Measurements from ENCODE around the gene THTPA.

The THTPA gene

GRCh38 chr14:23568021-23568599, 12.0 kb downstream of the THTPA start:
- peak overlapping the region; percentile 79 for H3K4me3 ChIP-seq (ENCODE audit: low read depth, low read length)
- H3K9me3 ChIP-seq (ENCODE audit: control insufficient read depth, low read length): no peaks in the 10 kb centered on the region
- H3K9ac ChIP-seq: no peak overlapping the region
- peak overlapping the region; percentile 92 for H2AFZ ChIP-seq
- H3K27ac ChIP-seq: peak overlapping the region; percentile 89
- no peaks in the 10 kb centered on the region for H3K27me3 ChIP-seq (ENCODE audit: control insufficient read depth, insufficient read depth, low read length)
- peaks cover 24% of the 10 kb centered on the region for H3K4me1 ChIP-seq
- peak overlapping the region; percentile 80 for H3K4me2 ChIP-seq (ENCODE audit: low read length)
- no peaks in the 10 kb centered on the region for H3K79me2 ChIP-seq
- no peaks in the 10 kb centered on the region for H3K36me3 ChIP-seq (ENCODE audit: control insufficient read depth, insufficient read depth, low read length)
- TF ChIP-seq CTCF (IDR thresholded peaks at IDR 0.05): no peak

- H3K36me3 ChIP-seq (ENCODE audit: control insufficient read depth, insufficient read depth, low read length): no peaks in the 10 kb centered on the region
- no peak overlapping the region for H3K9ac ChIP-seq
- peak overlapping the region; percentile 92 for H2AFZ ChIP-seq
- peaks cover 24% of the 10 kb centered on the region for H3K4me1 ChIP-seq
- no peaks in the 10 kb centered on the region for H3K9me3 ChIP-seq (ENCODE audit: control insufficient read depth, low read length)
- peak overlapping the region; percentile 89 for H3K27ac ChIP-seq
- peak; percentile 49 for TF ChIP-seq CTCF (IDR thresholded peaks at IDR 0.05)
- H3K4me3 ChIP-seq (ENCODE audit: low read depth, low read length): no peak overlapping the region
- no peaks in the 10 kb centered on the region for H3K27me3 ChIP-seq (ENCODE audit: control insufficient read depth, insufficient read depth, low read length)
- no peaks in the 10 kb centered on the region for H3K79me2 ChIP-seq
- no peak overlapping the region for H3K4me2 ChIP-seq (ENCODE audit: low read length)
Measured at GRCh38 chr14:23568600-23569331, 12.7 kb downstream of the THTPA start.

- H3K9ac ChIP-seq: no peak overlapping the region
- H3K4me1 ChIP-seq: peaks cover 24% of the 10 kb centered on the region
- peak overlapping the region; percentile 89 for H3K27ac ChIP-seq
- no peaks in the 10 kb centered on the region for H3K36me3 ChIP-seq (ENCODE audit: control insufficient read depth, insufficient read depth, low read length)
- no peak overlapping the region for H3K4me2 ChIP-seq (ENCODE audit: low read length)
- no peak overlapping the region for H3K4me3 ChIP-seq (ENCODE audit: low read depth, low read length)
- peak overlapping the region; percentile 92 for H2AFZ ChIP-seq
- no peaks in the 10 kb centered on the region for H3K79me2 ChIP-seq
- no peaks in the 10 kb centered on the region for H3K27me3 ChIP-seq (ENCODE audit: control insufficient read depth, insufficient read depth, low read length)
- TF ChIP-seq CTCF (IDR thresholded peaks at IDR 0.05): no peak
- H3K9me3 ChIP-seq (ENCODE audit: control insufficient read depth, low read length): no peaks in the 10 kb centered on the region
Measured at GRCh38 chr14:23569443-23570151, 13.5 kb downstream of the THTPA start.

GRCh38 chr14:23570806-23571483, 14.9 kb downstream of the THTPA start:
- Histone ChIP-seq H3K4me3 (ENCODE audit: low read depth, low read length) (no peak overlapping the region), H3K4me1 (peaks cover 24% of the 10 kb centered on the region), H3K27ac (no peak overlapping the region), H3K9ac (no peak overlapping the region), H3K27me3 (ENCODE audit: control insufficient read depth, insufficient read depth, low read length) (no peaks in the 10 kb centered on the region), H3K36me3 (ENCODE audit: control insufficient read depth, insufficient read depth, low read length) (no peaks in the 10 kb centered on the region), H3K79me2 (no peaks in the 10 kb centered on the region), H2AFZ (no peak overlapping the region), H3K9me3 (ENCODE audit: control insufficient read depth, low read length) (no peaks in the 10 kb centered on the region), H3K4me2 (ENCODE audit: low read length) (no peak overlapping the region)
- TF ChIP-seq CTCF (IDR thresholded peaks at IDR 0.05): no peak
